HL-60 (cell line): ENCODE results near the gene SLAMF9.

Source experiments
- POLR2AphosphoS5 ChIP-seq: IDR thresholded peaks from 2 replicates; pipeline ENCODE4 v1.6.1; 2012; ENCODE audit warnings: low read depth
- SPI1 ChIP-seq: IDR thresholded peaks from 2 replicates; pipeline ENCODE4 v1.6.1; 2012; ENCODE audit warnings: low read depth, mild to moderate bottlenecking, borderline replicate concordance
- TF ChIP-seq, protein P1 (sequence below): IDR thresholded peaks from 2 replicates; pipeline ENCODE4 v1.6.1; 2012; ENCODE audit warnings: low read depth; ENCODE audit not compliant: insufficient replicate concordance
- TF ChIP-seq, protein P2 (sequence below): IDR thresholded peaks from one replicate; pipeline ENCODE4 v1.5.1; 2011; ENCODE audit warnings: low read length, control low read depth, inconsistent platforms; ENCODE audit not compliant: insufficient read depth

DNA sequence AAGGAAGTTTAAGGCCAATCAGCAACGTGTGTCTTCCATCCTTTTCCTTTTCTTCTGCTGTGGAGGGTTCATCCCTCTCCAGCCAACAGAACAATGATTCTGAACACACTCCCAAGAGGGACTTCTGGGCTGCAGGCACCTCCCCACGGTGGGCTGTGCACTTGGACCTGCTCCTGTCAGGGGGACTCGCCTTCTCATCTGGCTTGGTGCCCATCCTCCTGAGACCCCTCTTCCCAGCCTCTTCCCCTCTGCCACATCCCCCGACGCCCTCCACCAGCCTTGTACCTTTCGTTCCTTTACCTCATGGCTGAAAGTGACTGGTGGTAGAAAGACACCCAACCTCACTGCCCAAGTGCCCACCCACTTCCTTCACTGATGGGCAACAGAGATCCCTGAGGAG, 26.0 kb upstream of the SLAMF9 start:
- no peak for TF ChIP-seq POLR2AphosphoS5
- TF ChIP-seq, protein P1, sequence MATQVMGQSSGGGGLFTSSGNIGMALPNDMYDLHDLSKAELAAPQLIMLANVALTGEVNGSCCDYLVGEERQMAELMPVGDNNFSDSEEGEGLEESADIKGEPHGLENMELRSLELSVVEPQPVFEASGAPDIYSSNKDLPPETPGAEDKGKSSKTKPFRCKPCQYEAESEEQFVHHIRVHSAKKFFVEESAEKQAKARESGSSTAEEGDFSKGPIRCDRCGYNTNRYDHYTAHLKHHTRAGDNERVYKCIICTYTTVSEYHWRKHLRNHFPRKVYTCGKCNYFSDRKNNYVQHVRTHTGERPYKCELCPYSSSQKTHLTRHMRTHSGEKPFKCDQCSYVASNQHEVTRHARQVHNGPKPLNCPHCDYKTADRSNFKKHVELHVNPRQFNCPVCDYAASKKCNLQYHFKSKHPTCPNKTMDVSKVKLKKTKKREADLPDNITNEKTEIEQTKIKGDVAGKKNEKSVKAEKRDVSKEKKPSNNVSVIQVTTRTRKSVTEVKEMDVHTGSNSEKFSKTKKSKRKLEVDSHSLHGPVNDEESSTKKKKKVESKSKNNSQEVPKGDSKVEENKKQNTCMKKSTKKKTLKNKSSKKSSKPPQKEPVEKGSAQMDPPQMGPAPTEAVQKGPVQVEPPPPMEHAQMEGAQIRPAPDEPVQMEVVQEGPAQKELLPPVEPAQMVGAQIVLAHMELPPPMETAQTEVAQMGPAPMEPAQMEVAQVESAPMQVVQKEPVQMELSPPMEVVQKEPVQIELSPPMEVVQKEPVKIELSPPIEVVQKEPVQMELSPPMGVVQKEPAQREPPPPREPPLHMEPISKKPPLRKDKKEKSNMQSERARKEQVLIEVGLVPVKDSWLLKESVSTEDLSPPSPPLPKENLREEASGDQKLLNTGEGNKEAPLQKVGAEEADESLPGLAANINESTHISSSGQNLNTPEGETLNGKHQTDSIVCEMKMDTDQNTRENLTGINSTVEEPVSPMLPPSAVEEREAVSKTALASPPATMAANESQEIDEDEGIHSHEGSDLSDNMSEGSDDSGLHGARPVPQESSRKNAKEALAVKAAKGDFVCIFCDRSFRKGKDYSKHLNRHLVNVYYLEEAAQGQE = no peak
- TF ChIP-seq, protein P2, sequence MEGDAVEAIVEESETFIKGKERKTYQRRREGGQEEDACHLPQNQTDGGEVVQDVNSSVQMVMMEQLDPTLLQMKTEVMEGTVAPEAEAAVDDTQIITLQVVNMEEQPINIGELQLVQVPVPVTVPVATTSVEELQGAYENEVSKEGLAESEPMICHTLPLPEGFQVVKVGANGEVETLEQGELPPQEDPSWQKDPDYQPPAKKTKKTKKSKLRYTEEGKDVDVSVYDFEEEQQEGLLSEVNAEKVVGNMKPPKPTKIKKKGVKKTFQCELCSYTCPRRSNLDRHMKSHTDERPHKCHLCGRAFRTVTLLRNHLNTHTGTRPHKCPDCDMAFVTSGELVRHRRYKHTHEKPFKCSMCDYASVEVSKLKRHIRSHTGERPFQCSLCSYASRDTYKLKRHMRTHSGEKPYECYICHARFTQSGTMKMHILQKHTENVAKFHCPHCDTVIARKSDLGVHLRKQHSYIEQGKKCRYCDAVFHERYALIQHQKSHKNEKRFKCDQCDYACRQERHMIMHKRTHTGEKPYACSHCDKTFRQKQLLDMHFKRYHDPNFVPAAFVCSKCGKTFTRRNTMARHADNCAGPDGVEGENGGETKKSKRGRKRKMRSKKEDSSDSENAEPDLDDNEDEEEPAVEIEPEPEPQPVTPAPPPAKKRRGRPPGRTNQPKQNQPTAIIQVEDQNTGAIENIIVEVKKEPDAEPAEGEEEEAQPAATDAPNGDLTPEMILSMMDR = no peak
- no peak for TF ChIP-seq SPI1
